CD4-positive, alpha-beta T cell (primary cell): ENCODE measurements around the gene RPL26. TPM values are rescaled to one million over a fixed set of nuclear protein-coding genes. Genes with fewer than 3 reads are reported as not detected.
A peak's percentile ranks its signal among the peaks of the same experiment; 100 is the strongest.

Source experiments
- ATAC-seq: fragments of 200-7000 bp; cut with Tn5 transposase; one replicate; pipeline ENCODE4 v1.10.0; 2022; ENCODE audit warnings: mild to moderate bottlenecking; ENCODE audit not compliant: poor library complexity
- CTCF ChIA-PET: fragments of 350-600 bp; sonication (Branson Sonifier 250); formaldehyde crosslinking; loops from one replicate; lab custom pipeline; 2021; ENCODE audit warnings: antibody characterized with exemption, inconsistent platforms; lab: Charles Lee
- POLR2A ChIA-PET: fragments of 350-600 bp; sonication (Branson Sonifier 250); formaldehyde crosslinking; loops from one replicate; lab custom pipeline; 2021; ENCODE audit warnings: antibody characterized with exemption, inconsistent platforms; lab: Charles Lee
- DNase-seq, 14 experiments: peaks; one replicate each; pipeline ENCODE4 v3.0.0-alpha.2; 2013 to 2020; ENCODE audit warnings: mixed read lengths in 2 of 14
- H3K27ac ChIP-seq, 2 donors: one replicate each; pipeline versions ENCODE4 v1.5.1 to v1.7.0; 2013; ENCODE audit warnings: low read length in 2 of 2, low read depth in 1 of 2, mild to moderate bottlenecking in 1 of 2
- H3K27me3 ChIP-seq, 2 experiments: 1 replicate in 1 of 2; 2 replicates in 1 of 2; pipeline versions ENCODE4 v1.6.1 to v1.7.0; 2013; ENCODE audit warnings: low read length in 2 of 2, control low read depth in 1 of 2, mild to moderate bottlenecking in 1 of 2, moderate library complexity in 1 of 2; ENCODE audit not compliant: insufficient read depth in 2 of 2, control insufficient read depth in 1 of 2
- H3K36me3 ChIP-seq: one replicate; pipeline ENCODE4 v1.6.1; 2013; ENCODE audit warnings: low read length, control low read depth; ENCODE audit not compliant: insufficient read depth
- H3K4me1 ChIP-seq: one replicate; pipeline ENCODE4 v1.6.1; 2013; ENCODE audit warnings: low read length, control low read depth; ENCODE audit not compliant: insufficient read depth
- H3K4me3 ChIP-seq: one replicate; pipeline ENCODE4 v1.5.1; 2013; ENCODE audit warnings: mild to moderate bottlenecking, low read length, moderate library complexity
- H3K9me3 ChIP-seq, 2 experiments: 1 replicate in 1 of 2; 2 replicates in 1 of 2; pipeline versions ENCODE4 v1.6.1 to v1.7.0; 2013; ENCODE audit warnings: low read length in 2 of 2, mild to moderate bottlenecking in 2 of 2, control low read depth in 1 of 2, moderate library complexity in 1 of 2; ENCODE audit not compliant: control insufficient read depth in 1 of 2, insufficient read depth in 1 of 2
- H3K27ac Mint-ChIP-seq: one replicate; pipeline ENCODE4 v1.8.0; 2020; ENCODE audit warnings: mixed read lengths
- H3K27me3 Mint-ChIP-seq: one replicate; pipeline ENCODE4 v1.8.0; 2021; ENCODE audit warnings: mixed read lengths
- H3K36me3 Mint-ChIP-seq: one replicate; pipeline ENCODE4 v1.8.0; 2021; ENCODE audit warnings: low read depth, mixed read lengths
- H3K4me1 Mint-ChIP-seq: one replicate; pipeline ENCODE4 v1.8.0; 2021; ENCODE audit warnings: low read depth, mixed read lengths
- H3K4me3 Mint-ChIP-seq: one replicate; pipeline ENCODE4 v1.8.0; 2020; ENCODE audit warnings: mild to moderate bottlenecking, mixed read lengths
- H3K9me3 Mint-ChIP-seq: one replicate; pipeline ENCODE4 v1.8.0; 2020; ENCODE audit warnings: mixed read lengths
- CTCF ChIP-seq: fragments of 200-600 bp; IDR thresholded peaks from one replicate; pipeline ENCODE4 v1.8.0; 2022; ENCODE audit warnings: antibody characterized with exemption, mild to moderate bottlenecking
- intact Hi-C, 2 experiments: fragments of 100-400 bp; cut with DNase I in 1 of 2; cut with micrococcal nuclease in 1 of 2; formaldehyde crosslinking; loops; one replicate each; pipeline versions ENCODE4 v1.15.1 to v1.9.0; 2023 to 2025; cut with DNase I, micrococcal nuclease
- total RNA-seq, 174 experiments: library from RNA in 2 of 174; stranded (reverse) in 2 of 174; gene quantifications; one replicate each; pipeline ENCODE4 v1.2.3 and lab custom pipeline; 2021 to 2026

Gene RPL26
- total RNA-seq, 2 experiments from 2014 or later, result 2,959 to 3,104 TPM

- Mint-ChIP-seq H3K27me3 (peaks cover 9% of the 10 kb centered on the region), H3K4me3 (no peak overlapping the region), H3K36me3 (no peaks in the 10 kb centered on the region), H3K9me3 (no peaks in the 10 kb centered on the region), H3K27ac (no peak overlapping the region), H3K4me1 (peaks cover 10% of the 10 kb centered on the region)
- ATAC-seq, result no peak
- TF ChIP-seq CTCF, result no peak
- Histone ChIP-seq H3K27me3 (peaks cover 0 to 7% of the 10 kb centered on the region in 2 experiments), H3K4me3 (no peak overlapping the region), H3K4me1 (peaks cover 16% of the 10 kb centered on the region), H3K27ac (no peak overlapping the region), H3K9me3 (no peaks in the 10 kb centered on the region), H3K36me3 (no peaks in the 10 kb centered on the region)
- ChIA-PET POLR2A (interaction anchor here (1.2 kb wide), 2 partner anchors 25 to 26 kb away, joined by 5 to 6 read pairs; partner anchors contain the start of gene NDEL1), CTCF (interaction anchor here (1.3 to 1.6 kb wide), 3 partner anchors 26 to 336 kb away, joined by 3 to 11 read pairs (median 6); partner anchors contain the start of gene NDEL1)
- intact Hi-C loops, result loop anchor here (1.0 to 10.0 kb wide), 6 partner anchors 24 to 588 kb away; partner anchors contain the start of gene NDEL1 (in 1 of the 2)
- no peak for DNase-seq
These were observed 27.9 kb upstream of the RPL26 start for GRCh38 chr17:8410883-8411238.

- TF ChIP-seq CTCF, result peak; percentile 96
- intact Hi-C loops, result loop anchor here (1.0 to 10.0 kb wide), 6 partner anchors 25 to 589 kb away; partner anchors contain the start of gene NDEL1 (in 1 of the 2)
- DNase-seq, result peak; percentile 65 to 91 (median 75)
- Mint-ChIP-seq H3K27me3 (peaks cover 9% of the 10 kb centered on the region), H3K9me3 (no peaks in the 10 kb centered on the region), H3K36me3 (no peaks in the 10 kb centered on the region), H3K4me1 (peaks cover 10% of the 10 kb centered on the region), H3K27ac (no peak overlapping the region), H3K4me3 (no peak overlapping the region)
- peak; percentile 85 for ATAC-seq
- Histone ChIP-seq H3K27me3 (peaks cover 0 to 7% of the 10 kb centered on the region in 2 experiments), H3K36me3 (no peaks in the 10 kb centered on the region), H3K4me1 (peaks cover 16% of the 10 kb centered on the region), H3K9me3 (no peaks in the 10 kb centered on the region), H3K4me3 (no peak overlapping the region), H3K27ac (no peak overlapping the region)
- ChIA-PET POLR2A (interaction anchor here (0.9 to 1.2 kb wide), 3 partner anchors 26 to 336 kb away, joined by 5 to 6 read pairs (median 6); partner anchors contain the start of gene NDEL1), CTCF (interaction anchor here (0.6 to 1.7 kb wide), 7 partner anchors 10 to 336 kb away, joined by 3 to 11 read pairs (median 4); partner anchors contain the start of gene NDEL1)
These were observed 27.2 kb upstream of the RPL26 start for GRCh38 chr17:8409966-8410882.

- ATAC-seq (no peak), DNase-seq (no peak)
- peaks cover 13% of the 10 kb centered on the region for H3K4me1 ChIP-seq
- no peak overlapping the region for H3K27ac Mint-ChIP-seq
- peaks cover 6% of the 10 kb centered on the region for H3K4me1 Mint-ChIP-seq
- H3K27ac ChIP-seq, result no peak overlapping the region
- CTCF ChIA-PET, result interaction anchor here (1.7 kb wide), 1 partner anchor 12 kb away, joined by 4 read pairs; no protein-coding TSS in a partner anchor
- no peaks in the 10 kb centered on the region for H3K9me3 ChIP-seq
- no peak for TF ChIP-seq CTCF
- H3K27me3 Mint-ChIP-seq, result peaks cover 9% of the 10 kb centered on the region
- POLR2A ChIA-PET, result no interaction called here
- no peaks in the 10 kb centered on the region for H3K9me3 Mint-ChIP-seq
- H3K36me3 Mint-ChIP-seq, result no peaks in the 10 kb centered on the region
- no peak overlapping the region for H3K4me3 ChIP-seq
- H3K36me3 ChIP-seq, result no peaks in the 10 kb centered on the region
- intact Hi-C loops, result no loop called here
- peaks cover 0 to 7% of the 10 kb centered on the region in 2 experiments for H3K27me3 ChIP-seq
- no peak overlapping the region for H3K4me3 Mint-ChIP-seq
These were observed 25.4 kb upstream of the RPL26 start for GRCh38 chr17:8408371-8408770.
